Chondrocyte (in vitro differentiated cells): ENCODE results near the gene KLF7. TPM values are rescaled to one million over a fixed set of nuclear protein-coding genes. Genes with fewer than 3 reads are reported as not detected.
A peak's percentile ranks its signal among the peaks of the same experiment; 100 is the strongest.

Experiments
- DNase-seq: peaks from one replicate; pipeline ENCODE4 v3.0.0; 2021; ENCODE audit warnings: mixed read lengths, low spot score
- H3K27ac Mint-ChIP-seq: one replicate; pipeline ENCODE4 v1.8.0; 2021; ENCODE audit warnings: mild to moderate bottlenecking, moderate library complexity, mixed read lengths; ENCODE audit not compliant: unreplicated experiment
- H3K27me3 Mint-ChIP-seq: 2 replicates; pipeline ENCODE4 v1.8.0; 2021; ENCODE audit warnings: low read depth, mixed read lengths
- H3K36me3 Mint-ChIP-seq: 2 replicates; pipeline ENCODE4 v1.8.0; 2021; ENCODE audit warnings: low read depth, mixed read lengths
- H3K4me1 Mint-ChIP-seq: 2 replicates; pipeline ENCODE4 v1.8.0; 2021; ENCODE audit warnings: low read depth, mild to moderate bottlenecking, mixed read lengths
- H3K4me3 Mint-ChIP-seq: one replicate; pipeline ENCODE4 v1.8.0; 2021; ENCODE audit warnings: mild to moderate bottlenecking, moderate library complexity, mixed read lengths; ENCODE audit not compliant: unreplicated experiment
- H3K9me3 Mint-ChIP-seq: 2 replicates; pipeline ENCODE4 v1.8.0; 2021; ENCODE audit warnings: low read depth, mixed read lengths
- CTCF ChIP-seq: fragments of 200-600 bp; sonication (generic); IDR thresholded peaks from 2 replicates; pipeline ENCODE4 v1.5.0; 2021; ENCODE audit warnings: antibody characterized with exemption, mild to moderate bottlenecking, moderate library complexity
- total RNA-seq: library from RNA; stranded (reverse); gene quantifications from 3 replicates; pipeline ENCODE4 v1.2.1, GENCODE V29; 2021

KLF7 gene
- total RNA-seq, 1 donor from 2014 or later: 38.5 TPM

- H3K4me1 Mint-ChIP-seq: peaks cover 98% of the 10 kb centered on the region
- no peaks in the 10 kb centered on the region for H3K27me3 Mint-ChIP-seq
- no peak overlapping the region for H3K27ac Mint-ChIP-seq
- TF ChIP-seq CTCF: no peak
- H3K9me3 Mint-ChIP-seq: no peaks in the 10 kb centered on the region
- peaks cover 4% of the 10 kb centered on the region for H3K36me3 Mint-ChIP-seq
- no peak overlapping the region for H3K4me3 Mint-ChIP-seq
- no peak for DNase-seq
These were observed 8.0 kb downstream of the KLF7 start for GRCh38 chr2:207157731-207158130.

- TF ChIP-seq CTCF: no peak
- no peak overlapping the region for H3K4me3 Mint-ChIP-seq
- no peaks in the 10 kb centered on the region for H3K9me3 Mint-ChIP-seq
These were observed 8.6 kb downstream of the KLF7 start for GRCh38 chr2:207157162-207157481.

GRCh38 chr2:207156451-207157161 lies 9.1 kb downstream of the KLF7 start:
- Mint-ChIP-seq H3K27me3 (no peaks in the 10 kb centered on the region), H3K27ac (peak overlapping the region; percentile 73), H3K4me3 (no peak overlapping the region), H3K4me1 (peaks cover 98% of the 10 kb centered on the region), H3K9me3 (no peaks in the 10 kb centered on the region), H3K36me3 (peaks cover 4% of the 10 kb centered on the region)
- TF ChIP-seq CTCF: no peak
- DNase-seq: no peak

More at GRCh38 chr2:207157162-207157481, 8.6 kb downstream of the KLF7 start:
- DNase-seq: no peak
- peaks cover 98% of the 10 kb centered on the region for H3K4me1 Mint-ChIP-seq
- H3K27me3 Mint-ChIP-seq: no peaks in the 10 kb centered on the region
- H3K27ac Mint-ChIP-seq: peak overlapping the region; percentile 73
- H3K36me3 Mint-ChIP-seq: peaks cover 4% of the 10 kb centered on the region

- Mint-ChIP-seq H3K9me3 (no peaks in the 10 kb centered on the region), H3K4me3 (no peak overlapping the region), H3K27ac (peak overlapping the region; percentile 73), H3K4me1 (peaks cover 97% of the 10 kb centered on the region), H3K36me3 (peaks cover 4% of the 10 kb centered on the region), H3K27me3 (no peaks in the 10 kb centered on the region)
- TF ChIP-seq CTCF: no peak
- no peak for DNase-seq
These were observed 10.0 kb downstream of the KLF7 start for GRCh38 chr2:207155516-207156444.
